ENCODE results near the gene BCAR3.
"Not testable (repeated sequence)": the region's sequence is repeated elsewhere in the genome, so short reads cannot be mapped to it uniquely, and the experiment has no call there.

The BCAR3 gene

DNA sequence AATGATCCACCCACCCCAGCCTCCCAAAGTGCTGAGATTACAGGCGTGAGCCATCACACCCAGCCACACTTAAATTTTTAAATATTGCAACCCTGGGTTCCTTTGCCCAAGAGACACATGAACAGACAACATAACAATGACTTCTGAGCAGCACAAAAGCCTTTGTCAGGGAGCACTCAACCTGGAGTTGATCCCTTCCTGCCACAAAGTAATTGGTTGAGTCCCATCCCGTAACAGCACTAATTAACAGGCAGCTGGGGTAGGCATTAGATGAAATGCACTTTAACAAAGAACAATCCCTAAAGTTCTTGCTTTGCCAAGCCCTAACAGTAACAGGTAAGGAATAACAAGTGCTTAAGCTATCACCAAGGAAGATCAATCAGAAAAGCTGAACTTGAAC is 5.9 kb upstream of the BCAR3 start:
- no peak for DNase-seq

DNA sequence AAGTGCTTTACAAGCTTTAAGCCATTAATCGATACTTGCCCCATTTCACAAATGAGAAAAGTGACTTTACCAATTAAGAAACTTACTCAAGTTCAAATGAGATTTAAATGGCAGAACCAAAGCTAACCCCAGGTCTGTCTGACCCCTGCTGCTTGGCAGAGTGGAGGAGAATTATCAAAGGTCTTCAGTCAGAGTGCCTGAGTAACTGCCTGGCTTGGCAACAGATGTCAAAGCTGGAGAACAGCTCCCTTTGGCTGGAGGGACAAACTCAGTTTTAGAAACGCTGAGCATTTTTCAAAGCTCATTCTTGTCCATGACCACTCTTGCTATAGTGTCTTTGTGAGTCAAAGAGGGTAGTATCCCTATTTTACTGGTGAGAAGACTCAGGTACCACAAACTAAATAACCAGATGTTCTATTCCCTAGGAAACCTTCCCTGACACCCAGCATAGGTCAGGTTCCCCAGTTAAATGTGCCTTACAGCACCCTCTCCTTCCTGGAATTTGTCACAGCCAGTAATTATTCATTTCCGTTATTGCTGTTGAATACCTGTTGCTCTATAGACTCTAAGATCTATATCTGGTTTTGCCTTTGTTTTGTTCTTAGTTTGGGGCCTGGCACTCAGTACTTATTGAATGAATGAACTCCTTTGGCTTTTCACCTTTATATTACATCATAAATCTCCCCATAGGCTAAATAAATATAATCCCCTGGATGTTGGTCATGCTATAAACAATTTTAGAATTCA is 5.0 kb upstream of the BCAR3 start:
- DNase-seq = no peak

DNA sequence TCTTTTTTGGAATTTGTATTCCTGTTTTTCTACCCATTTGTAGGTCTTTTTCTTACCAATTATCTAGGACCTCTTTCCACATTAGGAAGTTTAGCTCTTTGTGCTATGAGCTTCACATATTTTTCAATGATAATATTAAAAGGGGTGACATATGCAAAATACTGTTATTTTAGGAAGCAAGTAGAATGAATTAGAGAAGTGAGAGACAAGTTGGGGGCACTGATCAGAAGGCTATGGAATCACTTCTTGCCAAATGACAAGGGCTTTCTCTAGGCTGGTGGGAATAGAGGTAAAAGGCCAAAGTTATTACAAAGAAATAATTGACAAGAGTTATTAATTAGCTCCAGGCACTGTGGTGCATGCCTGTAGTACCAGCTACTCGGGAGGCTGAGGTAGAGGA is 4.3 kb upstream of the BCAR3 start:
- DNase-seq = no peak

DNA sequence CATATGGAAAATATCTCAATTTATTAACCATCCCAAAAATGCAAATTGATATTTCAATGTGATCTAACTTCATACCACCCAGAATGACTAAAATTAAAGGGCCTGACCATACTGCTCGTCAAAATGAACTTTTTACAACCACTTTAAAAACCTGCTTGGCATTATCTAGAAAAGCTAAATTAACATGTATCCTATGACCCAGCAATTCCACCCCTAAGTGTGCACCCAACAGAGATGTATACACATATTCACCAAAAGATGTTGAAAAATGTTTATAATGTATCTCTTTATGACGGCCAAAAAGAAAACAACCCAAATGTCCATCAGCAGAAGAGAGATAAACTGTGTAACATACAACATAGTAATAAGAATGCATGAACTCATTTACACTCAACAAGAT is 1.6 kb upstream of the BCAR3 start:
- DNase-seq = no peak

DNA sequence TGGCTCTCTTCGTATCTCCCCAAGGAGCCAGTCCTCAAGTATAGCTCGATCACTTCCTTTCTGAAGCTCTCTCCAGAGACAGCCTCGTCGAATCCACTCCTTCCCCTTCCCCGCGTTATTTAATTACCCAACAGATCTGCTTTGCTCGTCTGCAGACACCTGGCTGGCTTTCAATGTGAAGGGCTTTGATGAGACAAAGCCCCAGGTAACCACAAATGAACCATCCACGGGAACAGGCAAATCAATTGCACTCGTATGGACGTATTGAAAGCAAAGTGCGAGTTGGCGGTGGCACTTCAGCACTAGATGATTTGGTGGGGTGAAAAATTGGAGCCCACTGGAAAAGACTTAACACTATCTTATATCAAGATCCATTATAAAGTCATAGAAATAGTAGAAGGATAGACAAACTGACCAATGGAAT is 364 bp upstream of the BCAR3 start:
- no peak for DNase-seq

DNA sequence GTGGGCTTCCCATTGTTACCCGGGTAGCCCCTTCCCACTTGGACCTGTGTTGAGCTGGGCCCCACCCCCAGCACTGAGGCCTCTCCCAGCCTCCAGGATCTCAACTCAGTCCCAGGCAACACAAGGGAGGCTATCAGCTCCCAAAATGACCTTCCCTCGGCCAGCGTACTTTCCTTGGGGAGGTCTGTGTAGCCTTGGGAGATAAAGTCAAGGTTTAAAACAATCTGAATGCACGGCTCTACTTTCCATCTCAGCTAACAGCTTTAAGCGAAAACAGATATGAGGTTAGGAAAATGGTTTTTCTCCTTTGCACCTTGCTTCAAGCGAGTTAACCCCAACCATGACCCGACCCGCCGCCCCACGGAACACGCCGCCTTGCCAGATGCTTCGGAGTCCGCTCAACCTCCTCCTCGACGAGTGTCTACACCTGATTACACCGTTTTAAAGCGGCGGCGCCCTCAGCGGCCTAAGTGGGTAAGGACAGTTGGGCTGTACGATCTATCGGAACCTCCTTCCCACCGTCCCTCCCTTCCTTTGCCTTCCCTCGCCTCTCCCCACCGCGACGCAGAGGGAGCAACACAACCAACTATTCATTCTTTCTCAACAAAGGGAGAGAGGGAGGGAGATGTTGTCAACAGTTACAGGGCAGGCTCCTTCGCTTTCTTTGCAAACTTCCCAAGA is 1.1 kb downstream of the BCAR3 start:
- DNase-seq = peak; percentile 79

DNA sequence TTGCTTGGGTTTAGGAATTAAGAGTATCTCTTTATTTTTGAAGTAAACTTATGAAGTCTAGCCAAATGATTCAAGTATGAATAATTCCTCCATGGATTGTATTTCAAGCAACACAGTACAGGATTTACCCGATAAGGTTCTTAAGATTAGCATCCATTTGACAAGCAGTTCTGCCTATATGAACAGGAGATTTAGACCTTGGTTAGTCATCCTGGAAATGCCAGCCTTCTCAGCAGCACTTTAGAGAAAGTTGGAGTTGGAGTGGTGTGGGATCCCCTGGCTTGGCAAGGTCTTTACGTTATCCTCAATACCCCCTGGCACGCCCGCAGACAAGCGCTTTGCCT is 1.6 kb downstream of the BCAR3 start:
- DNase-seq = no peak

DNA sequence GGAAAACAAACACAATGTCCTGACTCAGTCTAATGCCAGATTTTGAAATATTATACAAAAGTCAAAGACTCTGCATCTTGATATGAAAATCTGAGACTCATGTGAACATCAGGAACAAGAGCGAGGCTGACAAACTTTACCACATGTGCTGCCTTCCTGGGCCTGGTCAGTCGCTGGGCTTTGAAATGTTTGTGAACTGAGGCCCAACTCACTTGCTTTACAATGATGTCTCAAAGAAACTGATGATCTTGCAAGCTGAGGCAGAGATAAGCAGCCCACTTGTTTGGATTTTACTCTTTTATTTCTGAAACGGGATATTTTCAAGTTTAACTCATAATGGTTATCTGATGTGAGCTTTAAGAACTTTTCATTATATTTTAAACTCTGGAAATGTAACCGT is 2.1 kb downstream of the BCAR3 start:
- DNase-seq = no peak

DNA sequence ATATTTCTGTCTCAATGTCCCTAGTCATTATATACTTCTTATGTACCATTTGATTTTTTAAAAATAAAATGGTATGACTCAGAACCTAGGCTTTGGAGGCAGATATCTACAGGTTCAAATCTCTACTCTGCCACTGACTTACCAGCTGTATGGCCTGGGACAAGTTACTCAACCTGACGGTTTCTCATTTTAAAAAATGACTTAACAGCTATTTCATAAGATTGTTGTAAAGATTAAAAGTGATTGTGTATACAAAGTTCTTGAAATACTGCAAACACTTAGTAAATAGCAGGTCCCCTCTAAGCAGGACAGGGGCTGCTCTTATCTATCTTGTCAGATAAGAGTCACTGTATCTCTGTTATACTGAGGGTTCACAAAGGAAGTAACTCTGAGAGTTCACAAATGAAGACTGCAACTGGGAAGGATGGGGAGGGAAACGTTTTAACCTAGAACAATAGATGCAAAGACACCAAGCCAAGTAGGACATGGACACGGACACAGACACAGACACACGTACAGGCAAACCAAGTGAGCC is 2.6 kb downstream of the BCAR3 start:
- DNase-seq = peak; percentile 43

DNA sequence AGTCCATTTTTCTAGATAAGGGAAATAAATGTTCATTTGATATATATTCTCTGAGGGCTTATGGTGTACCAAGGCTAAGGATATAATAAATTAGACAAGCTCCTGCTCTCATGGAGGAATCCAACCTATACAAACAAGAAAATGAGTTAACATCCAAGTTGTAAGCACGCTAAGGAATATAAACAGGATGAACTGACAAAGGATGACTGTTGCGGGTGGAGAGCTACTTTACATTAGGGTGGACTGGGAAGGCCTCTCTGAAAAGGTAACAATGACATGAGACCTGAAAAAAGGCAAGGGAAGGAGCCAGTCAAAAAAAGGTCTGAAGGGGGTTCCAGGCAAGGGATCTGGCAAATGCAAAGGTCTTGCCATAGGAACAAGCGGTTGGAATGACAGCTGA is 3.1 kb downstream of the BCAR3 start:
- no peak for DNase-seq

DNA sequence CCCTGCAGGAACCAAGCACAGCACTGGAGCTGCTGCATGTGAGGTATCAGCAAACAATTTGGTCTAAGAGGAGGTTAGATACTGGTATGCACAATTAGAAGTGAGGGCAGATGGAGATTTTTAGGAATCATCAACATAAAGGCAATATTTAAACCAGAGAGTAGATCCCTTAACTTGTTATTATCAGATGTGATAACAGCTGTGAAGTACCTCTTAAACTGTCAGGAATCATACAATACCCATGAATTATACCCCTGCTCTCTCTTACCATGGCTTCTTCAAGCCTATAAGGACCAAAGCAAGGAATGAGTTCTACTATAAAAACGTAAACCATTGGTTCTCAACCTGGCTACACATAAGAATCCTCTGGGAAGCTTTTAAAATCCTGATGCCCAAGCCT is 3.9 kb downstream of the BCAR3 start:
- no peak for DNase-seq

DNA sequence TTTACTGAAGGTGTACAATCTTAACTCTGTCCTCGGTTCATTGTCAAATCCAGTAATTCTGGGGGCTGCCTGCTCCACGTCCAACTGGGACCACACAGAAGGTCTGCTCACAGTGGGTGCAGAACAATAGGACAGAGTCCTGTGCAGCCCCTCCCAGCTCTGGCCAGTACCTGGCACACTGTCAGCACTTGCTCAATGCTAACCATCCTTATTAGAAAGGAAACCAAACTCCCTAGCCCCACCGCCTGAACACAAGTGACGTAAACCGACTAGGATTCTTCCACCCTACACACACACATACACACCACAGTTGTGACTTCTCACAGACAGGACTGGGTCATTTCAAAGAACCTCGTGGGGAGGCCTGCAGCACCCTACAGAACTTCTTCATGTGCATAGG is 5.2 kb downstream of the BCAR3 start:
- DNase-seq = no peak

DNA sequence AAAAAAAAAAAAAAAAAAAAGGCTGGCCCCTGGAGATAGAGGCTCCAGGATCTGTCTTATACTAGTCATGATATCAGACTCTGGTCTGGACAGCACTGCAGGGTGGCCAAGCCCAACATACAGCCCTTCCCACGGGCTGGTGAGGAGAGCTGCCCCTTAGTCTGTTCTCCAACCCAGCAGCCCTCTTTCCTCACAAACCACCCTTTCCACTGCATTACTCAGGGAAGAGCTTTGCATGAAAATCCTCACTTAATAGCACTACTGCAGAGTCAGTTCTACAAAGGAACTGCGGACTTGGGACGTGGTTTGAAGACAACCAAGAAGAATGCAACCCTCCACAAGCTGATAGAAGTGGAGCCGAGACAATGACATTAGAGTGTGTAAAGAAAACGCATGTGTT is 5.7 kb downstream of the BCAR3 start:
- DNase-seq = no peak

DNA sequence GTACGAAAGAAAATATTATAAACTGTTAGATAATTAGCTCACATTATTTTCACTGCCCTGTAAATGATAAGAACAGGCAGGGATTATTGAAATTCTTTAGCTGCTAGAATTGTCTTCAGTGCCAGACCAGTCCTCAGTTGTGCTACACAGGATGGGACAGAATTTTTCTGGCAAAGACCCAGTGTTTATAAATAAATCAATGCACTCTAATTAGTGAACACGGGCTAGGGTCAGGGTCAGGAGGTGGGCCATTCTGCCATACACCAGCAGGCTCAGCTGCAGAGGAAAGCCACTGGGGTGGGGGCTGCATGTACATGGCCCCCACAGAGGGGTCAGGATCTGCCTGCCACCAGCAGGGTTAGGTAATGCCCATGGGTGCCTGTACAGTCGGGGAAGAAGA is 6.4 kb downstream of the BCAR3 start:
- DNase-seq = no peak

DNA sequence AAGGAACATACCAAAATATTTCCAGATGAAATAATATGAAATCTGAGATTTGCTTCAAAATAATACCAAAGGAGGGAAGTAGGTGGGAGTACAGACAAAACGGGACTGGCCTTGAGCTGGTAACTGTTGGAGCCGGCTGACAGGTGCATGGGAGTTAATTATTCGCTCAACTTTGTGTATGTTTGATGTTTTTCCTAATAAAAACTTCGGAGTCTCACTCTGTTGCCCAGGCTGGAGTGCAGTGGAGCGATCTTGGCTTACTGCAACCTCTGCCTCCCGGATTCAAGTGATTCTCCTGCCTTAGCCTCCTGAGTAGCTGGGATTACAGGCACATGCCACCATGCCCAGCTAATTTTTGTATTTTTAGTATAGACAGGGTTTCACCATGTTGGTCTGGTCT is 7.6 kb downstream of the BCAR3 start:
- DNase-seq = not testable (repeated sequence)

DNA sequence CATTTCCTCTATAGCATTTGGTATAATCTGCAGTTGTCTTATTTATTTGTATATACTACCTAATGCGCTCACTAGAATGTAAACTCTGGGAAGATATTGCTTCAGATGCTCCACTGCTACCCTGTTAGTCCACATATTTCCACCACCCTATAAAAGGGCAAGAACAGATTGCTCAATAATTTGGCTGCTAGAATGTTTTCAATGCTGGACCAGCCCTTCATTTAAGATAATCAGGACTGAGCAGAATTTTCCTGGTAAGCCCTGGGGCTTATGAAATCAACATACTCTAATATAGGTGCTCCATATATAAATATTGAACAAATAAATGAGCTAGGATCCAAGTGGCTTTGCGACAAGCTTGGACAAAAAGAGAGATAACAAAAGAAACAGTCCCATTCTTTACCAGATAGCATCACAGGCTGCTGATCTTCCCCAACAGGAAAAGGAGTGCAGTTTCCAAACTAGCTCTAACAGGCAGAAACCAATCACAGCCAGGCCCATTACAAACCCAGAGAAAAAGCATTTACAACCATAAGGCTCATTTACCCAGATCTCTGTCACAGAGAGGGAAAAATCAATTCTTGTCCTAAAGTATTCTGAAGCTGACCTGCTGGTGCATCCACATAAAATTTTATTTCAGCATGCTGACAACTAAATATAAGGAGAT is 8.3 kb downstream of the BCAR3 start:
- no peak for DNase-seq

DNA sequence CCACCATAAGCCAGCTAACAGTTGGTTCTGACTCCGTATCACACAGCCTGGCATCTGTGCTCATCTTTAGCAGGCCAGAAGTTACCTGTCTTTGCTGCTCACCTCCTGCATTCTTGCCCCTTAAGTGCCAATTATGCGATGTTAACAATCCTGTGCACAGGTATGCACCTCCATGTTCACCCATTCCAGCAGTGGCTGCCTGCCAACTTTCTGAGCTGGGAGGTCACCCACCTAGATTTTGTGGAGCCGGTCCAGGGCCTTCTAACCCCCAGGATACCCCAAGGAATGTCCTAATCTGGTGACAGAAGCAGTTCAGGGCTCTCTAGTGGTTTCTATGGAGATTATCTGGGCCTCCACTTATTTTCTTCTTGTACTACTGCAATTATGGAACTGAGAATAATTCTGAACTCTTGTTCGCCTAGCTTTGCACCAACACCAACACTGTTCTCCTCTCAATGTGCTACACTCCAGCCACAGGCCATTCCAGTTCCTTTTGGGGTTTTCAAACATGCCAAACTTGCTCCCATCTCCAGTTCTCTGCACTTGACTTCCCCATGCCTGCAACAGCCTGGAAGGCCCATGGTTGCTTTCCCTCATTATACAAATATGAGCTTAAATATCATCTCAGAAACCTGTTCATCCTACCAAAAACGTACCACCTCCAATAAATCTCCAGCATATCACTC is 9.0 kb downstream of the BCAR3 start:
- DNase-seq = peak; percentile 29

DNA sequence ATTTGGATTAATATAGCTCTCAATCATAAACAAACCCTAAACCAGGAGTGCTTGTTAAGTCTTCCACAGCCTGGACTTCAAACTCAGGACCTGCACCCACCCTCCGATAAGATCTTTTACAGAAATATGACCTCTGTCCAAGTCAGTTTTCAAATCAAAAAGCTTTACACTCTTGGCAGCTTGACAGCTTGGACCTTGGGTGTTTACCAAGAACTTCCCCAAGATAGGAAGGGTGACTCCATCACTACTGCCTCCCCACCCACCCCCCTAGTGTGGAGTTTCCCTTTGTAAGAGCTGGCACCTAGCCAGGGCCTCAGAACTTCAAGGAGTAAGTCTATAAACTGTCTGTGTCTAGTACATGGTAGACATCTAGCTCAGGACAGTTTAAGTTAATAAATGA is 9.6 kb downstream of the BCAR3 start:
- peak; percentile 55 for DNase-seq

DNA sequence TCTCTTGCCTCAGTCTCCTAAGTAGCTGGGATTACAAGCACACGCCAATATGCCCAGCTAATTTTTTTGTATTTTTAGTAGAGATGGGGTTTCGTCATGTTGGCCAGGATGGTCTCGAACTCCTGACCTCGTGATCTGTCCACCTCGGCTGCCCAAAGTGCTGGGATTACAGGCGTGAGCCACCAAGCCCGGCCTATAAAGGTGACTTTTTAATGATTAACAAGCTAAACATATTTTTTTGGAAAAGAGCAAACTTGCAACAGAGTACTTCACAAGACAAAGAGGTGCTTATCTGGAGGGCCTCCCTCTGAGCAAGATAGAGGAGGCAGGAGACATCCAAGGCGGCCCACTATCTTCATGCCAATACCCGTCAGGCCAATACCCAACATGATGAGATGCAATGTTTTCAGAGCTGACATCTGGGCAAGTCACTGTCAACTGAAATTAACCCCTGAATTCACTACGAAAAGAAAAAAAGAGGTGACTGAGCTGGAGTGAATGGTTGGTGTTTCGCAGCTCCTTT is 10.5 kb downstream of the BCAR3 start:
- DNase-seq = peak; percentile 58

DNA sequence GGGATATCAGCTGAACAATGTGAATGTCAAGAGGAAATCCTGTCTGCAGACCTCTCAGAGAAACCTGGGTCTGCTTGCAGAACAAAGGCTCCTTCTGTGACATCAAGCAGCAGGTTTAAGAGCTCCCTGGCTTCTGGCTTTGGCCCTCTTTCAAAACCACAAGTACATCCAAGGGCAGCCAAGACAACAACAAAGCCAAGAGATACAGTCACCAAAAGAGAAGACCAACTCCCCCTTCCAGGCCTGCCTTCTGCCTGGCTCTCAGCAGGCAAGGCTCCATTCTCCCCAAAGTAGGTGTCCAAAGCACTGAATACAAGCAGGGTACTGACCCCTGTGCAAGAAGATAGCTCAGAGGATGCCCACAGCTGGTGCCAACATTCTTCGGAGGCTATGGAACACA is 11.5 kb downstream of the BCAR3 start:
- peak; percentile 86 for DNase-seq

DNA sequence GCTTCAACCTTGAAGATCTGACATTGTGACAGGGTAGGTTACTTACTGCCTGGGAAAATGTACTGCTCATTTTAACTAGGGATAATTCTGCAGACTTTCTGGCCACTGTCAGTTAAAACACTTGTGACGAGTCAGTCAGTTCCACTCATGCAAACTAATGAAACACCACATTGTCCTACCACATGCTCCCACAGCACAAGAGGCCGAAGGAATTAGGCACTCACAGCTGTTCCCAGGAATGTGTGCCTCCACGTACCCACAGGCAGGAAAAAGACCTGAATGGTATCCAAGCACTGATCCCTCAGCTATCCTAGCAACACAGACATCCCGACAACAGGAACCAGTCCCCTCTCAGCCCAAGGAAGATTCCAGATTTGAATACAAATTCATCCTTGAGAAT is 12.3 kb downstream of the BCAR3 start:
- no peak for DNase-seq

DNA sequence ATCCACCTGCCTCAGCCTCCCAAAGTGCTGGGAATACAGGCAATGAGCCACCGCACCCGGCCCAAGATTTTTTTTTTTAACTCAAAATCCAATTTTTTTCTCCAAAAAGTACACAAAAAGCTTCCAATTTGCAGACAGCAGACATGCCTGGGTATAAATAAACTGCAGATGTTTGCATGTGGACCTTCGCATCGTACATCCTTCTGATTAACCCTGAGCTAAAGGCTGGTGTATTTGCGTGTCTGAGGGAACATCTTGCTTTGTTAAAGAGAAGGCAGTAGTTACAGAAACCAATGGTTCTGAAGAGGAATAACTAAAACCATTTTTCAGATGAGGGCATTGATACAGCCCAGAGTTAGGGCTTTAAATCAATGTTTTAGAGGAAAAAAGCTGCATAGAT is 12.7 kb downstream of the BCAR3 start:
- no peak for DNase-seq

DNA sequence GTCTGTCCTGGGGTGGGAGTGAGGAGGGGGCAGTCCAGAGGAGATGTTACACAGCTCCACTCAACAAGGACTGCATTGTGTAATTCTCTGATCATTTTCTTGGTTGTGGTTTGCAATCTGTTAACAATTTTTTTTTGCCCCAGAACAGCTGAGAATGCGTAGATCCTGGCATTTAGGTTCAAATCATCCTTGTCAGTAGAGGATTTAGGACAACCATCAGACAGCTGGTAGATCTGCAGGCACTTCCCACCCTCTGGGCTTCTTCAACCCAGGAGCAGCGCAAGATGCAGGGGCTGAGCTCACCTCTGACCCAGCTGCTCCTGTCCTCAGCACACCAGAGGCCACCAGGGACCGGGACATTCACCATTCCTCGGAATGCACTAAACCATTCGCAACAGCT is 13.5 kb downstream of the BCAR3 start:
- DNase-seq = no peak
